GM18873 (cell line): ENCODE results near the gene NFE2L2.
"Not testable (repeated sequence)": the region's sequence is repeated elsewhere in the genome, so short reads cannot be mapped to it uniquely, and the experiment has no call there.

ENCODE experiments used
- ATAC-seq: cut with Tn5 transposase; IDR thresholded peaks from one replicate; pipeline ENCODE4 v1.9.1; 2021; ENCODE audit warnings: mild to moderate bottlenecking, moderate library complexity, moderate number of reproducible peaks; ENCODE audit not compliant: unreplicated experiment, low FRiP score

Gene NFE2L2

DNA sequence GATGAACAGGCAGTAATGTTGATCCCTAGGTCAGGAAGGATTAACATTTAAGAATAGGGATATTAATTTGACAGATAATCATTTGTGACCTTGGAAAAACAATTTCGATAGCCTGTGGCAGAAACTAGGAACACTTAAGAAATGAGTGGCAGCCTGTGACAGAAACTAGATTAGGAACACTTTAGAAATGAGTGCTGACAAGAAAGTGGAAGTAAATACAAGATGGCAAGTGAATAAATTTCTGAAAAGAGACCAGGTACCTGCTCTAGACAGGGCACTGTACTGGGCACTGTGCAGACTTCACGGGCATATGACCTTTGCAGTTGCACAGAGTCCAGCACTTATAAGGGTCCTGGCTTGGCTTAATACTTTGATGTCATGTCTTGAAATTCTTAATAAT is 57.4 kb downstream of the NFE2L2 start:
- ATAC-seq = peak; percentile 71

- no peak for ATAC-seq
These were observed 60.1 kb downstream of the NFE2L2 start for GRCh38 chr2:177204417-177204816.

- ATAC-seq = no peak
These were observed 62.6 kb downstream of the NFE2L2 start for GRCh38 chr2:177201919-177202346.

- ATAC-seq = not testable (repeated sequence)
These were observed 64.1 kb downstream of the NFE2L2 start for GRCh38 chr2:177200419-177200818.

DNA sequence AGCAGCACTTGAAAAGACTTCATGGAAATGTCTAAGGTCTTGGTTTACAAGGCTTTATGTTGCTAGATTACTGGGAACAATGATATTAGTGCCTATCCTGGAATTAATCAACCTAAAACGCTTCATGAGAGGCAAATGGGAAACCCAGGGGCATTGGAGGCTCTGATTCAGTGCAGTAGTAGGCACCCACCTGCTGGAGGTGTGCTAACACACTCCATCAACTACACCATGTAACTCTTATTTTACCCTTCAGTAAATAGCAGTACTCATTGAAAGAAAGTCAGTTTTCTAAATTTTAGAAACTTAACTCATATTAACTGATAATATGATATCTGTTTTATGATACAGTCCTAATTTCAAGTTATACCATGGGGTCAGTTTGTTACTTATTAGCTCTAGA is 69.3 kb downstream of the NFE2L2 start:
- no peak for ATAC-seq

GRCh38 chr2:177193240-177193639 is 71.3 kb downstream of the NFE2L2 start:
- no peak for ATAC-seq

DNA sequence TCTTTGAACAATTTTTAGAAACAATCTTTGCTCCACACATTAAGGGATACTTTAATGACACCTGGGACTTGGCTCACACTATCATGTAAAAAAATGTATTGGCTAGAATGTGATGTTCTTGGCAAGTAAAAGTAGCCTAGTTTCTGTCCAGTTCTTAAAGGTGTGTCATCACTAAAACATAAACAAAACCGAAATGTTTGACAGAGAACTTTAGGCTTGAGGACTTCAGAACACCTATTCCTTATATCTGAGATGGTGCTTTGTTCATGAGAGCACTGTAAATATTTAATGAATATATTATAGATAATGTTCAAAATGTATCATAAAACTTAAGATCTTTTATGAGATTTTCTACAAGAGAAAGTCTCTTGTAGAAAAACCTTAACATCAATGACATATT is 71.7 kb downstream of the NFE2L2 start:
- no peak for ATAC-seq

GRCh38 chr2:177190941-177191340 is 73.6 kb downstream of the NFE2L2 start:
- ATAC-seq = no peak

- no peak for ATAC-seq
These were observed 75.8 kb downstream of the NFE2L2 start for GRCh38 chr2:177188482-177189469.

- no peak for ATAC-seq
These were observed 76.8 kb downstream of the NFE2L2 start for GRCh38 chr2:177187631-177188312.

GRCh38 chr2:177186038-177186437 is 78.5 kb downstream of the NFE2L2 start:
- not testable (repeated sequence) for ATAC-seq

- ATAC-seq = no peak
These were observed 79.9 kb downstream of the NFE2L2 start for GRCh38 chr2:177184606-177185005.

DNA sequence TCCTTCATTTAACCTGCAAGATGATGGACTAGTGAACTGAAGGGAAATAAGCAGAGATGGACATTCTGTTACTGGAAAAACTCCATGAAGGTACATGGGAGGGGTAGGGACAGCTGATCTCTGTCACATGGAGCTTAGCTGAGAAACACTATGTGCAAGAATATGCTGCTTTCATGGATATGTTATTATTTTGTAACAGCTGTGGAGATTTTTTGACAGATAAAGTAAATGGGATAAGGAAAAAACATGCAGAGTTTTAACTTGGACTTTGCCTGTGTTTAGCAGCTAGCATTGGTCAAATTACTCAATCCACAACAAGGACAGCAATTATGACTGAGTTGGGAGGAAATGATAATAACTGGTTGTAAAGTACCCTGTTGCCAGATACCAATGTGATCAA is 80.7 kb downstream of the NFE2L2 start:
- ATAC-seq = no peak
